Fibroblast of villous mesenchyme (primary cell): ENCODE data around the gene KDF1. TPM values are rescaled to one million over a fixed set of nuclear protein-coding genes. Genes with fewer than 3 reads are reported as not detected.

Experiments
- DNase-seq: peaks from one replicate; pipeline ENCODE4 v3.0.0-alpha.2; 2010; ENCODE audit warnings: low read depth
- H3K4me3 ChIP-seq: 2 replicates; pipeline ENCODE4 v1.5.1; 2011; ENCODE audit warnings: low read depth, mild to moderate bottlenecking, low read length
- CTCF ChIP-seq: IDR thresholded peaks from 2 replicates; pipeline ENCODE4 v1.5.1; 2012; ENCODE audit warnings: low read depth, mild to moderate bottlenecking, low read length; ENCODE audit not compliant: insufficient read depth
- total RNA-seq: library from RNA; depleted of rRNA; stranded (reverse); fragments of >200 nt; gene quantifications from 2 replicates; pipeline ENCODE4 v1.2.3, GENCODE V29; 2012

The KDF1 gene
- total RNA-seq, 1 donor: not detected

GRCh38 chr1:26981146-26981846 is 21.0 kb upstream of the KDF1 start:
- no peak for DNase-seq
- H3K4me3 ChIP-seq: no peak overlapping the region
- TF ChIP-seq CTCF: no peak

GRCh38 chr1:26978901-26979300 is 18.6 kb upstream of the KDF1 start:
- no peak overlapping the region for H3K4me3 ChIP-seq
- TF ChIP-seq CTCF: no peak
- DNase-seq: no peak

- no peak for DNase-seq
- no peak for TF ChIP-seq CTCF
- H3K4me3 ChIP-seq: no peak overlapping the region
These were observed 16.6 kb upstream of the KDF1 start for GRCh38 chr1:26976621-26977510.

- no peak for DNase-seq
- H3K4me3 ChIP-seq: no peak overlapping the region
- TF ChIP-seq CTCF: no peak
These were observed 12.6 kb upstream of the KDF1 start for GRCh38 chr1:26972821-26973220.

GRCh38 chr1:26972390-26972789 is 12.1 kb upstream of the KDF1 start:
- no peak overlapping the region for H3K4me3 ChIP-seq
- TF ChIP-seq CTCF: no peak
- no peak for DNase-seq

- H3K4me3 ChIP-seq: no peak overlapping the region
- no peak for DNase-seq
- no peak for TF ChIP-seq CTCF
These were observed 11.3 kb upstream of the KDF1 start for GRCh38 chr1:26971590-26971989.
